Central memory CD4-positive, alpha-beta T cell (primary cell): Measurements from ENCODE around the gene BNIP5.
"Not testable (repeated sequence)": the region's sequence is repeated elsewhere in the genome, so short reads cannot be mapped to it uniquely, and the experiment has no call there.

Experiments
- DNase-seq: peaks from one replicate; pipeline ENCODE4 v3.0.0; 2022

The BNIP5 gene

DNA sequence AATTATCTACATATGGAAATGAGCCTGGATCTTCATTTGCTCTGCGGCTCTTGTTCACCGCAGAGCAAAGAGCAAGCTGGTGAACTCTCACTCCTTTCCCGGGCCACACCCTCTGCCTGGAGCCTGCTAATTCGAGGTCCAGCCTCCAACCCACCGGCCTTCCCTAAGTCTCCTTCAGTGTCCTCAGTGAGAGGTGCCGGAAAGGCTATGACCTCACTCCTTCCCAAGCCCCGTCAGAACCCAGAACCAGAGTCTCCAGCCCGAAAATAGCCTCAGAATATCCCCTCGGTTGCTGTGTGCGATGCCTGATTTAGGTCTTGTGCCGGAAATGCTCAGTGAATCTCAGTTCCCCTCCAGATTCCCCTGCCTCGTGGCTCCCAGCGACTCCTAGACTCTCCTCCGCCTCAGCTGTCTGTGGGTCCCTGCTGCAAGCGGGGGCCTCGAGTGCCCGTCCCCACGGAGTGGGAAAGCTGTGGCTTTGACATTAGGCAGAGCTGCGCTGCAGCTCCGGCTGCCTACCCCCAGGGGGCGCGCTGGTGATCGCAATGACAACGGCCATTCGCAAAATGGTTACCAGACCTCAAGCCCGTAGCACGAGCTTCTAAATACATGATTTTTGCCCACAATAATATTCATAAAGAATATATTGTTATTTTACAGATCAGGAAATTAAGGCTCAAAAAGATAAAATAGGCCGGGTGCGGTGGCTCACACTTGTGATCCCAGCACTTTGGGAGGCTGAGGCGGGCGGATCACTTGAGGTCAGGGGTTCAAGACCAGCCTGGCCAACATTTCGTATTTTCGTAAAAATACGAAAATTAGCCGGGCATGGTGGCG, 4.1 kb upstream of the BNIP5 start:
- DNase-seq: peak; percentile 56

- no peak for DNase-seq
These were observed 3.6 kb upstream of the BNIP5 start for GRCh38 chr6:36340306-36340617.

GRCh38 chr6:36339146-36339545, 2.5 kb upstream of the BNIP5 start:
- no peak for DNase-seq

- not testable (repeated sequence) for DNase-seq
These were observed 1.5 kb upstream of the BNIP5 start for GRCh38 chr6:36338223-36338622.

DNA sequence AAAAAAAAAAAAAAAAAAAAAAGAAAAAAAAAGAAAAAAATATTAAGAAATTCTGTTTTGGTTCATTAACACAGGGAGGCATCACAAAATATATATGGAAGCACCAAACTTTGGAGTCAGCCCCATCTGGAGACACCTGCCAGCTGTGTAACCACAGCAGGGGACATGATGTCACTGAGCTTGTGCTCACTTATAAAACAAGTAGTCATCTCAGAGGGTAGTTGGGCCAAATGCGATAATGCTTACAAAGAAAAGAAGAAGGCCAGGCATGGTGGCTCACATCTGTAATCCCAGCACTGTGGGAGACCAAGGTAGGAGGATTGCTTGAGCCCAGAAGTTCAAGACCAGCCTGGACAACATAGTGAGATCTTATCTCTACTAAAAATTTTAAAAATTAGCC, 1.1 kb upstream of the BNIP5 start:
- no peak for DNase-seq

GRCh38 chr6:36336208-36336710, 429 bp downstream of the BNIP5 start:
- DNase-seq: no peak

GRCh38 chr6:36335465-36336207, 1.1 kb downstream of the BNIP5 start:
- no peak for DNase-seq

DNA sequence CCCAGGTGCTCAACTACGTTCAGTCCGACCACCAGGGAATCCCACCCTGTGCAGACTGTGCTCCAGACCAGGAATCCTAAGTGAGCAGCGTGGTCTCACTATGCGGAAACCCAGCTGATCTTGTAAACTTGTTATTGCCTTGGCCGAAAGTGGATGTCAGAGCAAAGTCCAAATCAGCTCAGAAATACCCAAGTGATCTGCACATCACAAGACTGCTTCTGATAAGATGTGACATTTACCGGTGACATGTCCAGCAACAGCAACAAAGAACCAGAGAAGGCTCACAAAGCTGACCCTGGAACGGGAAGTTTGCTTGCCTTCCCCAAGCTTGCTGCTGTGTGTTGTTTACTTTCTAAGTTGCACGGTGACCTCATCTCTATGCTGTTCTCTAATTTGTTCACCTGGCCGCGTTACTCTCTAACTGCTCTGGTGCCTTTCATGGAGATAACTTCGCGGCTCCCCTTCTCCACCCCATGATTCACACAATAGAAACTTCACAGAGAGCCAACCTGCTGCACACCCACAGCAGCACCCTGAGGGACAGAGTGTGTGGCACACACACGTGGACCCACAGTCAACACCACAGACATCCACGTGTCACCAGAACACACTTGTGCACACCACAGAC, 1.7 kb downstream of the BNIP5 start:
- no peak for DNase-seq

GRCh38 chr6:36333931-36334725, 2.6 kb downstream of the BNIP5 start:
- DNase-seq: no peak

DNA sequence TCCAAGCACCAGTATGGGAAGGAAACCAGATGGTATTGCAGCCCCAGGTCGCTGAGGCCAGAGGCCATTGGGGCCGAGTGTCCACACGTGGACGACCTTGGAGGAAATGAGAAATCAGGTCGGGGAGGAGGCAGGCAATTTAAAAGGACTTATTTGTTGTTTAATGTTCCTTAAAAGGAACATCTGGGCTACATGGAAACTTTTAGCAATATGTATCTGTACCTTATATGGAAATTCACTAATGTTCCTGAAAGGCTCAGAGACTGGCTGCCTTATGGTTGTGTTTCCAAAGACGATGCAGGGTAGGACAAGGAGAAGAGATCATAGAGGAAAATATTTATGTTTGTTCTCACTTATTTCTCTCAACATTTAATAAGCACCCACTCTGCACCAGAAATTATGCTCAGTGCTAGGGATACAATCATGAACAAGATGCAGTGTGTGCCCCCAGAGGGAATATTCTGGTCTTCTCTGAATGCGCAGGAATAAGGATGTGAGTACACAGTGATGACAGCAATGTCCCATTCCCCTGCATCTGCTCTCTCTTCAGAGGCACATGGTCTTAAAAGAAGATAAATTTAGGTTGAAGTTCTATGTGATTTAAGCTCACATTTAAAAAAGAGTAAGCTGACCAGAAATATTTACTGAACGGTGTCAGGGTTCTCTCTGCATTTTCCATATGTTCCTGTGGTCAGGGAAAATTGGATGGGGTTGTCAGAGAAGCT, 3.4 kb downstream of the BNIP5 start:
- DNase-seq: no peak

DNA sequence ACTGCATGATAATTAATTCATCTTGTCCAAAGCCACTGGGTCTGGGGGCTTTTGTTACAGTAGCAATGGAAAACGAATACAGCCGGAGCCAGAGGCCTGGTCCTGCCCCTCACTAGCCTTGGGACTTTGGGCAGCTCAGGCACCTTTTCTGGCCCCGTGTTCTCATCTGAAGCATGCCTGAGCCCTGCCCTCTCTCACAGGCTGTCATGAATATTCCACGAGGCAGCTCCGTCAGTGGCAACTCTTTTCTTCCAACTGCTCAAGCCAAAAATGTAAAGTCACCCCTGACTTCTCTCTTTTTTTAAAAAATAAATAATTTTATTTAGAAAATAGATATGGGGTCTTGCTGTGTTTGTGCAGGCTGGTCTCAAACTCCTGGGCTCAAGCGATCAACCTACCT, 5.3 kb downstream of the BNIP5 start:
- DNase-seq: no peak

GRCh38 chr6:36330366-36330765, 6.3 kb downstream of the BNIP5 start:
- no peak for DNase-seq

DNA sequence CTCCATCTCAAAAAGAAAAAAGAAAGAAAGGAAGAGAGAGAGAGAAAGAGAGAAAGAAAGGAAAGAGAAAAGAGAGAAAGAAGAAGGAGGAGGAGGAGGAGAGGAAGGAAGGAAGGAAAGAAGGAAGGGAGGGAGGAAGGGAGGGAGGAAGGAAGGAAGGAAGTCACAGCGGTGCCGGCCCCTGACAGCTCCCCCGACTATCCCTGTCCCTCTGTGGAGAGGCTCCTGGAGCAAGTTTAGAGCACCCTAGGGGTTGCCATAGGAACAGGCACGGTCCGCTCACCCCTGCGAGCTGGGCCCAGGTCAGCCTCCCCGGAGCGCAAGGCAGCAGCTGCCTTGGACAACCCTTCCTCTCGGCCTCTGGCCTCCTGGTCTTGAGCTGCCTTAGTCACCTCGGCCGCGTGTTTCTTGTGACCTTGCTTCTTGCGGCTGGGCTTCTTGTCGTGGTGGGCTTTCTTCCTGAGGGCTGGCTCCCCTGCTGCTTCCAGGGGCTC, 6.8 kb downstream of the BNIP5 start:
- DNase-seq: no peak

GRCh38 chr6:36328600-36328999, 8.1 kb downstream of the BNIP5 start:
- DNase-seq: no peak

DNA sequence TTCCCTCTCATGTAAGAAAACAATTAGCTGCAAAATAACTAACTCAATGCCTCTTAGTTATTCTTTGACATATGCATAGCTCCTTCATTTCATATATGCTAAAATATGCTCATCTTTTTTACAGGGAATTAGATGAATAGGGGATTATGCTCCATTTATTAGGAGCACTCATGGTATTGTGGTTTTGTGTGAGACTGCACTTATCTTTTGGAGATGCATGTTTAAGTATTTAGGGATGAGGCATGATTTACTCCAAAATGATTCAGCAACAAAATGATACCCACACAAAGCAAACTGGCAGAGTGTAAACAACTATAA, 8.8 kb downstream of the BNIP5 start:
- no peak for DNase-seq

DNA sequence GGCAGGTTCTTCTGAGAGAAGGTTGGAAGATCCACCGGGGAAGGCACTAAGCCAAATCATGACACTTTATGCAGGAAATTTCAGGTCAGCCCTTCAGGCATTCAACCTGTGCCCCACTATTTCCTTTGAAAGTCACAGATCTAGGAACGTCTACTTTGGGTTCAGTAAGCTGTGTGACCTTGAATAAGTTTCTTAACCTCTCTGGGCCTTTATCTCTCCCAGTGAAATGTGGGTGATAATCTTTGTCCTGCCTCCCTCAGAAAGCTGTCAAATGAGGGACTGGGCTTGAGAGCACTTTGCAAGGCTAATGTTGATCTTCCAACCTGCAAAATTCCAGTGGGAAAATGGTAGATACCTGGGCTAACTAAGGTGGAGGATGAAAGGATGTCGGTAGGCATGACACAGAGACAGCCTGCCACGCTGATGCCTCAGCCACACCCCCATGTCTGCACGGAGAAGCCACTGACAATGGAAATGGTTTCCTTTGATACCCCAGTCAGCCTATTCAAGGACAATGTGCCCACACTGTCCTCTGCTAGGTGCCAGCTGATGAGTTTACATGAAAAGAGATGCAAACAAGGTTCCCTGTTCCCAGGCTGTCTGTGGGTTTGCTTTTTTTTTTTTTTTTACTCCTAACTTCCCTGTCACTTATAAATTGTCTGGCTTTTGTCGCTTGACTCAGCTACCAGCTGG, 9.3 kb downstream of the BNIP5 start:
- DNase-seq: no peak

- DNase-seq: no peak
These were observed 10.2 kb downstream of the BNIP5 start for GRCh38 chr6:36326356-36326995.

DNA sequence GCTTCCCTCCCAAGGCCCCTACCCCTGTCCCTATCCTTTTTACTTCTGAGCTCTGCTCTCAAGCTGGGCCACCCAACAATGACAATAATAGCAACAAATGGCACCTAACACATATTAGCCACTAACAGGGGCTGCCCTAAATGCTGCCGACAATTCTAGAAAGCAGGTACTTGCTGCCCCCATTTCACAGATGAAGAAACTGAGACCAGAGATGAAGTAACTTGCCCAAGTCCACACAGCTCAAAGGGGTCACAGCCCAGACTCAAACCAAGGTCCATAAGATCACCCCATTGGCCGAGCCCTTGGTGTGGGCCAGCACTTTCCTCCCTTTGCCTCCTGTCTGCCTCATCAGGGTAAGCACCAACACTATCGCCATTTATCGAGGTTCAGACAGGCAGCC, 12.0 kb downstream of the BNIP5 start:
- no peak for DNase-seq

- DNase-seq: no peak
These were observed 12.5 kb downstream of the BNIP5 start for GRCh38 chr6:36324191-36324590.

DNA sequence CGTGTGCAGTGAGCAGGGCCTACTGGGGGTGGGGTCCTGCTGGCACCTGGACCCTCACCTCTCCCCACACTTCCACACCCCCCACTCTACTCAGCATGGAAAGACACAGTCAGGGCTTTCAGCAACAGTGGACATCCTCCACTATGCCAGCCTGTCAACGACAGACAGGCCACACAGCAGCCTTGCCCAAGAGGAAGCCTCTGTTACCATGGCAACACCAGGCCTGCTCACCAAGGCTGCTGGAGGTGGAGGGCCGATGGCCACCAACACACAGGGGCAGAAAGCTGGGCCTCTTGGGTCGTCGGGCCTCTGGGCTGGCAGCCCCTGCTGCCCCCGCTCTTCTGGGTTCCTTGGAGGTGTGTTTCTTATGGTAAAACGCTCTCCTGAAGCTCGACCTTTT, 13.6 kb downstream of the BNIP5 start:
- no peak for DNase-seq

GRCh38 chr6:36322591-36322990, 14.1 kb downstream of the BNIP5 start:
- no peak for DNase-seq
